Pancreas (tissue), 8 donors: ENCODE data around the gene E2F1. TPM values are rescaled to one million over a fixed set of nuclear protein-coding genes. Genes with fewer than 3 reads are reported as not detected.

Experiments
- polyA plus RNA-seq, 2 donors: library from polyadenylated mRNA; stranded (reverse); fragments of 200-250 nt; gene quantifications; one replicate each; pipeline ENCODE4 v1.2.3, GENCODE V29; 2013
- total RNA-seq, 6 donors: library from RNA; stranded (reverse); fragmentation: NEBNext Ultra II Directional in 4 of 6; extraction: Animal tissue kit (Norgen Biotek cat#: 25700) in 4 of 6; gene quantifications; one replicate each; pipeline versions ENCODE4 v1.2.1 to v1.2.4, GENCODE V29; 2021 to 2023
- donor health status: healthy with polysubstance abuse.
- donor health status: DM: no; HTN: no; CAD: no; lungs with moderate emphysema.
- donor health status: DM: no; HTN: no; CAD: no.
- donor health status: Bipolar disorder and iron deficiency.
- donor health status: DM: yes; HTN: yes; CAD: no.
- donor health status: DM: no; HTN: no; CAD: no.
- donor health status: DM: no; HTN: no; CAD: no.
- donor health status: DM: yes; HTN: yes; CAD: no.

E2F1 gene
- total and polyA plus RNA-seq, 8 donors: 0.23 to 0.92 (median 0.60) TPM

Other genes with a start within 250 kb of the E2F1 start
- 1 to 10 TPM; 4.2 to 8.0 (median 6.1) TPM for gene SNTA1, start 242.6 kb downstream of the E2F1 start, total RNA-seq
- 10 to 100 TPM in 1 of 2 donors, 1 to 10 TPM in 1; 8.3 to 10.9 TPM for gene SNTA1, start 242.6 kb downstream of the E2F1 start, polyA plus RNA-seq
- gene CBFA2T2, start 196.3 kb downstream of the E2F1 start, total RNA-seq: 10 to 100 TPM in 1 of 6 donors, 1 to 10 TPM in 5; 4.7 to 11.6 (median 7.2) TPM
- gene CBFA2T2, start 196.3 kb downstream of the E2F1 start, polyA plus RNA-seq: 1 to 10 TPM; 7.1 to 8.9 TPM
- under 1 TPM in 4 of 6 donors, not detected in 2; 0.09 to 0.14 (median 0.11) TPM for gene C20orf144, start 24.1 kb downstream of the E2F1 start, total RNA-seq
- gene C20orf144, start 24.1 kb downstream of the E2F1 start, polyA plus RNA-seq: under 1 TPM; 0.12 to 0.15 TPM
- gene ACTL10, start 19.4 kb downstream of the E2F1 start, total RNA-seq: 1 to 10 TPM; 2.1 to 3.5 (median 2.7) TPM
- 1 to 10 TPM; 1.6 to 2.2 TPM for gene ACTL10, start 19.4 kb downstream of the E2F1 start, polyA plus RNA-seq
- gene NECAB3, start 12.0 kb downstream of the E2F1 start, total RNA-seq: 10 to 100 TPM; 15.8 to 22.4 (median 18.8) TPM
- 10 to 100 TPM; 29.4 to 40.0 TPM for gene NECAB3, start 12.0 kb downstream of the E2F1 start, polyA plus RNA-seq
- 1 to 10 TPM; 4.5 to 8.2 (median 5.7) TPM for gene PXMP4, start 33.9 kb upstream of the E2F1 start, total RNA-seq
- gene PXMP4, start 33.9 kb upstream of the E2F1 start, polyA plus RNA-seq: 1 to 10 TPM; 2.1 to 3.5 TPM
- 1 to 10 TPM; 1.1 to 2.9 (median 1.4) TPM for gene ZNF341, start 45.6 kb upstream of the E2F1 start, total RNA-seq
- gene ZNF341, start 45.6 kb upstream of the E2F1 start, polyA plus RNA-seq: 1 to 10 TPM; 4.2 to 5.7 TPM
- gene CHMP4B, start 125.0 kb upstream of the E2F1 start, total RNA-seq: 10 to 100 TPM; 28.4 to 57.0 (median 37.2) TPM
- gene CHMP4B, start 125.0 kb upstream of the E2F1 start, polyA plus RNA-seq: 10 to 100 TPM; 44.1 to 66.3 TPM